ENCODE data around the gene ELAC2.

Gene ELAC2

DNA sequence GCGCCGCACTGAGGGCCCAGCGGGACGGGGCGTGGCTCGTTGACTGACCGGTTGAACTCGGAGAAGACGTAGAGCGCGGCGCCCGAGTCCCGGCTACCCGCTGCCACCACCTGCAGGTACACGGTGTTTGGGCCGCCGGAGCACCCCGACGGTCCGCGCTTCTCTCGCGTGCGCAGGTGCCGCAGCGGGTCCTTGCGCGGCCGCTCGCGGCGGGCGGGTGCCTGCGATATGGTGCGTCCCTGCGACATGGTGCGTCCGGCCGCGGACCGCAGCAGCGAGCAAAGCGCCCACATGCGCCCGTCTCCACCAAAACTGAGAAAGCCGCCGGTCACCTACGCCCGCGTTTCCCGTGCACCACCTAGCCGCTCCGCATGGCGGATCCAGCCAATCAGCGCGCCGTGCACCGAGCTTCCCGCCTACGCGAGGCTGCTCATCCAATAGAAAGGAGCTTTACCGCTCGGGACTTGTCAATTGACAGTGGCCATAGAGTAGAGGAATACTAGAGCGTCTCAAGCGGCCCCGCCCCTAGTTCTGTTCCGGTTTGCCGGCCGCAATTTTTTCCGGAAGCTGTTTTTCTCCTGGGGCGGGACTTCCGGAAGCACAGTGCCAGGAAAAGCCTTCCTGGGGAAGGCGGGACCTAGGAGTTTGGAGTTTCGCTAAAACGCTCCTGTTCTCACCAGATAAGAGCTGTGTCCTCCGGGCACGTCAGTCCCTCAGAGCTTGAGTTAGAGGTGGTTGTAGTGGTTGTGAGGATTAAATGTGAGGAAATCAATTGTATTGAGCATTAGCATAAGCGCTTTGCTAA, at the start of gene ELAC2:
Gene ELAC2 (minus strand): TSS at position 373 of the 805 bp plus-strand sequence. CDS start 80 bp downstream, at position 293.
- peak; percentile 97 for DNase-seq

- no peak for DNase-seq
Measured at GRCh38 chr17:13065032-13065431, 47.2 kb upstream of the ELAC2 start.

GRCh38 chr17:13055131-13055530, 37.3 kb upstream of the ELAC2 start:
- DNase-seq = no peak

DNA sequence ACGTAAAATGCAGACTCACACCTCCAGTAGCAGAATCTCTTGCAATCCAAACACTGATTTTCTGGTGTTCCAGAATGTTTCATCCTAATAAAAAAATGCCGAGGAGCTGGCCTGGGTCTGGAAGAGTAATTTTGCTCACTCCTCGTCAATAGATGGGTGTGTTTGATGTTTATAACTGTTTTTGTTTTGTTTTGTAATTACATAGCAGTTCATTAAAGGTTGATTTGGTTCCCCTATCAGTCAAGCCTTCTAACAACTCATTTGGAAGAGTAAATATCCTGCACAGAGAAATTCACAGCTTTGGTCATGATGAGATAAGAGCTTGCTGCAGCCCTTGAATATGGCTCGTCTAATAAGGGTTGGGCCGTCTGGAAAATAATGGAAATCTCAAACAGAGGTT, 36.8 kb upstream of the ELAC2 start:
- DNase-seq = no peak

DNA sequence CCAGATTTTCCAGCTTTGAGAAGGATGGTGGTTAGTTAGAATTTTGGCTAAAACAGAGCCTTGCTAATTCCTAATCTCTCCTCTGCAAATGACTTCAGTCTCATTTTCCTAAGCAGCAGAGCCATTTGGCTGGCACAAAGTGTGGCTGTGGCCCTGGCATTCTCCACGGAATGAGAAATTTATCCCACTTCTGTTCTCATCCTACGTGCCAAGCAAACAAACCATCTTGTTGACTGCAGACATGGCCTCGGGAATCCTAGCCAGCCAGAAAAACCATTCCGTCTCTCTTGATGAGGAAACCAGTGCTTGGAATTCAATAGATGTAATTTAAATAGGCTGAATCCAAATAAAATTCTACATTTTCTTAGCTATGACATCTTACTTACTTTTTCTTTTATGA, 34.1 kb upstream of the ELAC2 start:
- DNase-seq = no peak

DNA sequence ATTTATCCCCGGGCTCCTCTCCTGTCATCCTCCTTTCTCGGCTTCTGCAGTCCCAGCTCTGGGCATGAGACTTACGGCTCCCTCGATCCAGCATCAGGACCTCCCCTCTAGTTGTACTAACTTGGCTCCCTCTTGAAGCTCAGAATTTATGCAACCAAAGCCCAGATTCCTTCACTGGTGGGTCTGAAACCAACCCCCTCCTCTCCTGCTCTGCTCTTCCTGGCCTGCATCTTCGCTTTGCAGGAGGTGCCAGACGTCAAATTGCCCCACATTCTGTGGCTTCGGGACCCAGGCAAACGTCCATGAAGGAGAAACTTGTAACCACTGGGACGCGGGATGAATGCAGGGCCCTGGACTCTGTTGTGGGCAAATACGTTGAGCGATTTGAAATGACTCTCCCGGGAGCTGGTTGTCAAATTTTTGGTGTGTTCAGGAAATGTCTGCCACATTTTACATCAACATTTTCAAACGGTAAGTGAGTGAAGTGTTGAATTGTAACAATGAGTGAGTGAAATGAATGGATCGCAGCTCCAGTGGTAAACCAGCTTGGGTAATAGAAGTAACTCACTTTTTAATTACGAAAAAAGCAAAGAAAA, 29.3 kb upstream of the ELAC2 start:
- DNase-seq = no peak

DNA sequence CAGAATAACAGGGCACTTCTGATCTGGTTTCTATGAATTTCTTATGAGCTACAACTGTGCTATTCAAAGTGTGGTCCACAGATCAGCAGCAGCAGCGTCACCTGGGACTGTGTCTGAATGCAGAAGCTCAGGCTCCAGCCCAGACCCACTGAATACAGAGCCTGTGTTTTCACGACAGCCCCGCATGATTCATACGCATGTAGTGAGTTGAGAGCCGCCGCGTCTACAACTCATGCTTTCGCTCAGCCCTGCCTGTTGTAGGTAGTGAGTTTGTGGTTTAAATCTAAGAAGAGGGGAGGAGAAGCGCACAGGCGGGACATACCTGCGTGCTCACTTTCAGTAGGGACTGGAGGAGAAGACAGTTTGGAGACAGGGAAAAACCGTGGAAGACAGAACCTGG, 28.5 kb upstream of the ELAC2 start:
- no peak for DNase-seq

DNA sequence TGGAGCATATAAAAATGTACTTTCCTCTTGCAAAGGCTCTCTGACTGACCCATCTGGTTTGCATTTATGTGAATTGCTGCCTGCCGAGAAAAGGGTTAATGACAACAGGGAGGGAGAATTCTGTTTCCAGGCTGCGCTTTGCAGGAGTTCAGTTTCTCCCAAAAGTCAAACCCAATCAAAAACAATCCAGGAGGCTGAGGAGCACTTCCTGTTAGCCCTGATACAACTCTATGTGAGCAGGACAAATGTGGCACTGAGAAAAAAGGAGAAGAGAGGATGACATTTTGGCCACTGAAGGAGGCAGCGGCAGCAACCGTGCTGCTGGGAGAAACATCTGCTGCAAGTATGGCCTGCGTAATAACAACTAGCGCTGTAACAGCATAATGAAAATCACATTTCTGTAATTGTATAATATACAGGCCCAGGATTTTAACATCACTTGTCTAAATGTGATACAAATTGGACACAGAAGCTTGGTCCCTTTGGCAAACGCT, 26.8 kb upstream of the ELAC2 start:
- no peak for DNase-seq

GRCh38 chr17:13038931-13039665, 21.3 kb upstream of the ELAC2 start:
- no peak for DNase-seq

DNA sequence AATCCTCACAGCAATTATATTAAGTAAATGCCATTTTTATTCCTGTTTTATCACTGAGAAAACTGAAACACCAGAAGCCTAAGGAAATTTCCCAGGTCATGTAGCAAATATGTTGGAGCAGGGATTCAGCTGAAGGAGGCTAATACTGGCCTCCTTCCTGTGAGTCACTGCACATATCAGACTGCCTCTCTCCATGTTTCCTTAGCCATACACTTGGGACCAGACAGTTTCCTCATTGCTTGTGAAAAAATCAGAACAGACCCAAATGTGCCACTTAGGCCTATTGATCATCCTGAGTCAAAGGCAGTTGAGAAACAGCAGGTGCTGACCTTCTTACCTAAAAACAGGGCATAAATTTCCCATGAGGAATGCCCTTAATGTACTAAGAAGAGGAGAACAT, 18.9 kb upstream of the ELAC2 start:
- DNase-seq = no peak

DNA sequence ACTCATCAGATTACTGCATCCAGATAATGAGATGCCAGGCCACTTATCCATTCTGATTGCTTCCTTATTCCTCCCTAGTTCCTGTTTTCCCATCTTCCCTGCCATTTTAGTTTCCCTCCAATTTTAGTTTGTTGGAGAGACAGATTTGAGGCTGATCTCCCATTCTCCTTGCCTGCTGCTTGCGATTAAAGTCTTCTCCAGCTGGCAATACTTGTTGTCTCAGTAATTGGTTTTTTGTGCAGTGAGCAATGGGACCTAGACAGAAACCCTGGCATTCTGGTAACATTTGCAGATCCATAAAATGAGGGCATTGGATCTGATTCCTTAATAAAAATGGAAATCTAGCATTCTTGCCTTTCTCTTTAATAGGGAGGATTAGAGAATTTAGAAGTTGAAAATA, 17.6 kb upstream of the ELAC2 start:
- DNase-seq = no peak

DNA sequence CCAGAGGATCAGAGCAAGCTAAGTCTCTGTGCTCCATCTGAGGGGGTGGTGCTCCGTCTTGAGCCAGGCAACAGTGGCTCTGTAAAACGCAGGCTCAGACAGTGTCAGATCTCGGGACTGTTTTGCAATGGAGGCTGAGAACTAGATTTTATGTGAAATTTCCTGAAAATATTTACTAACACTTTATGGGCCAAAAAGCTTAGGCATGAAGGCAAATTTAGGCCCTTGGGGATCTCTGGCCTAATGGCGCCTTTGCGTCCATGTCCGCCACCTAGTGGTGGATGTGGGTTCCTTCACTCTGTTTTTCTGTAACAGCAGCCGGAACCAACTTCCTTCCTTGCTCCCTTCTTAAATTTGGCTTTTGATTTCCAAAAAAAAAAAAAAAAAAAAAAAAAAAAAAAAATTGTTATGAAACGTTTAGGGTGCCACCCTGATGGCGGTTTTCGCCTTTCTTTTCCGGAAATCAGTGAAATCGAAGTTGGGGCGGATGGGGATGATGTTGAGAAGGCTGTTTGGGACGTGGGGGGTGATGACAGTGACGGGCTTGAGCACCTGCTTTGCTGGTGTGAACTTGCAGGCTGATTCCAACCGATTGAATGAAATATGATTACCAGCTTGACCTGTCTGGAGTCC, 14.0 kb upstream of the ELAC2 start:
- peak; percentile 20 for DNase-seq

DNA sequence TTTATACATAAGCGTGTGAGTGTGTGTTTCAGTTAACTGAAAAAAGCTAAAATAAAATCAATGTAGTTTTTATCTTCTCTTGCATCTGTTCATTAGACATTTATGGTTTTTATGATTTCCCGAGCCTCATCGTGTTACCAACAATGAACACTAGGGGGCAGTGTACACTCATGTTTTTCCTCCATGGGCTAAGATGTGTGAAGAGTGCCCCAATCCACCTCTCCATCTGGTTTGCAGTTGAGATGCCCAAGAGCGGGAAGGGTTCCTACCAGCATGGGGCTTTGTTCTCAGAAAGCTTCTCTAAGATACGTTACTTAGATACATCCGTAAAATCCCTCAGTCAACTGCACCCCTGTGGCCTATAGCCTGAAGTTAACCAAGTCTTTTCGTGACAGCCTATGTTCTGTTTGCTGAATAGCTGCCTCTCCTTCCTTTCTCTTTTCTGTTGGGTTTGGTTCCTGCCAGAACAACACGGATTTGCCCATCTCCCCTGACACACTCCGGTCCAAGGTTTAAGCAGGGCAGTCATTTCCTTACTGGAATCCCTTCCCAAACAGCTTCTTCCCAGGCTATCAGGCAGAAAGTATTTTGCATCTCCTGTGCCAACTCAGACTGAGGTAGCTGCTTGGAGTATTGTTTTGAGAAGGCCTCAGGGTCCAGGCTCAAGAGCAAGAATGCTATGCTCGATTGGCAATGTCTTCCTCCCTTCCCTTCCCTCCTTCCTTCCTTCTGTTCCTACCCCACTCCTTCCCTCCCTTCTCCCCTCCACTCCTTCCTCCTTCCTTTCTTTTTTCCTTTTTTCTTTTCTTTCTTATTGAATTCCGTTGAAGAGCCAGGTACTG, 12.9 kb upstream of the ELAC2 start:
- DNase-seq = peak; percentile 5

GRCh38 chr17:13030056-13030455, 12.2 kb upstream of the ELAC2 start:
- no peak for DNase-seq

- no peak for DNase-seq
Measured at GRCh38 chr17:13029340-13029739, 11.5 kb upstream of the ELAC2 start.

DNA sequence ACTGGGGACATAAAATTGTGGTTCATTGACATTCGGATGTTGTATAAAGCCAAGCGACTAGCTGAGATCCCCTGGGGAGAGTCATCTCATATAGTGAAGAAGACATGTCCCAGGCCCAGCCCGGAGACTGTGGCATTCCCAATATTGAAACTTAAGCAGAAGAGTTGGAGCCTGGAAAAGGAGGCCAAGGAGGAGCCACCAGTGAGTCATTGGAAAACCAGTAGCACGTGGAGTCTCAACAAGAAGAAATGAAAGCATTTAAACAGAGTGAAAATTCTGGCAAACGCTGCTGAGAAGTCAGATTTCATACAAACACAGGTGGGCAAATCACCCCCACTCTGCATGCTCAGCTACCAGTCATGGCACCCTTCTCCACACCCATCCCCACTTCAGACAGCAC, 9.4 kb upstream of the ELAC2 start:
- DNase-seq = no peak

DNA sequence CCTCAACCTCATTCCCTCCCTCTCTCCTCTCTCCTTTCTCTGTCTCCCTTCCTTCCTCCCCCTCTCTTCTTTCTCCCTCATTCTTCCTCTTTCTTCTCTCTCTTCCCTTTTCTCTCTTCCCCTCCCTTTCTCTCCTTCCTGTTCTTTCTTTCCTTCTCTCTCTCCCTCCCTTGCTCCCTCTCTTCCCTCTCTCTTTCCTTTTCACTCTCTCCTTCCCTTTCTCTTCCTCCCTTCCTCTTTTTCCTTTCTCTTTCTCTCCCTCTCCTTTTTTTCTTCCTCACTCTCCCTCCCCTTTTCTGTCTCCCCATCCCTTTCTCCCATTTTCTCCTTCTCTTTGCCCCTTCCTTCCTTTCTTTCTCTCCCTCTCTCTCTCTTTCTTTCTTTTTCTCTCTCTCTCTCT, 7.9 kb upstream of the ELAC2 start:
- no peak for DNase-seq

- no peak for DNase-seq
Measured at GRCh38 chr17:13025258-13025627, 7.4 kb upstream of the ELAC2 start.

GRCh38 chr17:13024526-13025257, 6.9 kb upstream of the ELAC2 start:
- DNase-seq = peak; percentile 34

DNA sequence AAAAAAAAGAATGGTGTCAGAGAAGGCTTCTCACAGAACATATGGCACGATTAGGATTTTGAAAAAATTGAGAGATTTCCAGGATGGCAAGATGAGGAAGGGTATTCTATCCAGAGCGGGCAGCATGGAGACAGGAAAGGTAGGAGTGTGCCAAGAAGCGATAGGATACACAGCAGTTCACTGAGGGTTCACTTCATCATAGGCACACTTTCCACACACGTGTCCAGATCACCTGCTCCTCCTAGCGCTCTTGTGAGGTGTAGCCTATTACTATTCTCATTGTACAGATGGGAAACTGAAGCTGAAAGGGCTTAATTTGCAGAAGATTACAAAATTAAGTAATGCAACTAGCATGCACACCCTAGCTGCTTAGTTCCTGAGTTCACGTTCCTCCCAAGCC, 6.2 kb upstream of the ELAC2 start:
- no peak for DNase-seq

- DNase-seq = no peak
Measured at GRCh38 chr17:13016881-13017654, 759 bp downstream of the ELAC2 start.
